22Rv1 (cell line): Measurements from ENCODE around the gene SAE1.

Experiments
- H3K27ac ChIP-seq: fragments of 450-650 bp; 2 replicates; pipeline ENCODE4 v1.5.1; 2017
- ZFX ChIP-seq: fragments of 450-650 bp; IDR thresholded peaks from 2 replicates; pipeline ENCODE4 v1.6.1; 2017; ENCODE audit warnings: antibody characterized with exemption, borderline replicate concordance
- TF ChIP-seq, protein P1 (sequence below): fragments of 450-650 bp; IDR thresholded peaks from 2 replicates; pipeline ENCODE4 v1.5.1; 2017; ENCODE audit warnings: mild to moderate bottlenecking

Gene SAE1

DNA sequence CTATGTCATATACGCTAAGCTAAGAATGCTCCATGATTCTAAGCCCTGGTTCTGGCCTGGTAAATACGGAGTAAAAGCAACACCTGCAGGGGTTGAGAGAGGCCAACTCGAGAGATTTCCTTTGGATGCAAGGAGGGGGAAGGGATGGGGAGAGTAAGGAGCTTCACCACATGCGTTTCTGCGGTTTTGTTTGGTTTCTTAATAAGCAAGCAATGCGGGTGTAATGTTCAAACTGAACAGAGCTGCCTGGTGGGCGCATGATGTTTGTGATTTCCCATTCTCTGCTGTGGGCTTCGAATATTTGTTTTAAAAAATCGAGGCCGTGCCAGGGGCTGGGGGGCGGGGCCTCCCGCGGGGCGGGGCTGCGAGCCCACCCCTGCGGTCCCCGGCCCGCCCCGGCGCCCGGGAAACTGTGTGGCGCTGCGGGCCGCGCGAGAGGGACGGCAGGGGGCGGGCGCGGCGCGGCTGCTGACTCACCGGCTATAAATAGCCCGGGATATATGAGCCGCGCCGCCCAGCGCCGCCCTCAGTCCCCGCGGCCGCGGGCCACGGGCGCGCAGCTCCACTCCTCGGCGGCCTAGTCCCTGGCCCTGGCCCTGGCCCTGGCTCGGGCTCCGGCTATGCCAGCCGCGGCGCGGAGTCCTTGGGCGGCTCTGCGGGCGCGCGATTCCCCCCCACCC lies 95.3 kb downstream of the SAE1 start:
- no peak for TF ChIP-seq ZFX
- TF ChIP-seq, protein P1, sequence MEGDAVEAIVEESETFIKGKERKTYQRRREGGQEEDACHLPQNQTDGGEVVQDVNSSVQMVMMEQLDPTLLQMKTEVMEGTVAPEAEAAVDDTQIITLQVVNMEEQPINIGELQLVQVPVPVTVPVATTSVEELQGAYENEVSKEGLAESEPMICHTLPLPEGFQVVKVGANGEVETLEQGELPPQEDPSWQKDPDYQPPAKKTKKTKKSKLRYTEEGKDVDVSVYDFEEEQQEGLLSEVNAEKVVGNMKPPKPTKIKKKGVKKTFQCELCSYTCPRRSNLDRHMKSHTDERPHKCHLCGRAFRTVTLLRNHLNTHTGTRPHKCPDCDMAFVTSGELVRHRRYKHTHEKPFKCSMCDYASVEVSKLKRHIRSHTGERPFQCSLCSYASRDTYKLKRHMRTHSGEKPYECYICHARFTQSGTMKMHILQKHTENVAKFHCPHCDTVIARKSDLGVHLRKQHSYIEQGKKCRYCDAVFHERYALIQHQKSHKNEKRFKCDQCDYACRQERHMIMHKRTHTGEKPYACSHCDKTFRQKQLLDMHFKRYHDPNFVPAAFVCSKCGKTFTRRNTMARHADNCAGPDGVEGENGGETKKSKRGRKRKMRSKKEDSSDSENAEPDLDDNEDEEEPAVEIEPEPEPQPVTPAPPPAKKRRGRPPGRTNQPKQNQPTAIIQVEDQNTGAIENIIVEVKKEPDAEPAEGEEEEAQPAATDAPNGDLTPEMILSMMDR: peak; percentile 49
- H3K27ac ChIP-seq: peak overlapping the region; percentile 99

DNA sequence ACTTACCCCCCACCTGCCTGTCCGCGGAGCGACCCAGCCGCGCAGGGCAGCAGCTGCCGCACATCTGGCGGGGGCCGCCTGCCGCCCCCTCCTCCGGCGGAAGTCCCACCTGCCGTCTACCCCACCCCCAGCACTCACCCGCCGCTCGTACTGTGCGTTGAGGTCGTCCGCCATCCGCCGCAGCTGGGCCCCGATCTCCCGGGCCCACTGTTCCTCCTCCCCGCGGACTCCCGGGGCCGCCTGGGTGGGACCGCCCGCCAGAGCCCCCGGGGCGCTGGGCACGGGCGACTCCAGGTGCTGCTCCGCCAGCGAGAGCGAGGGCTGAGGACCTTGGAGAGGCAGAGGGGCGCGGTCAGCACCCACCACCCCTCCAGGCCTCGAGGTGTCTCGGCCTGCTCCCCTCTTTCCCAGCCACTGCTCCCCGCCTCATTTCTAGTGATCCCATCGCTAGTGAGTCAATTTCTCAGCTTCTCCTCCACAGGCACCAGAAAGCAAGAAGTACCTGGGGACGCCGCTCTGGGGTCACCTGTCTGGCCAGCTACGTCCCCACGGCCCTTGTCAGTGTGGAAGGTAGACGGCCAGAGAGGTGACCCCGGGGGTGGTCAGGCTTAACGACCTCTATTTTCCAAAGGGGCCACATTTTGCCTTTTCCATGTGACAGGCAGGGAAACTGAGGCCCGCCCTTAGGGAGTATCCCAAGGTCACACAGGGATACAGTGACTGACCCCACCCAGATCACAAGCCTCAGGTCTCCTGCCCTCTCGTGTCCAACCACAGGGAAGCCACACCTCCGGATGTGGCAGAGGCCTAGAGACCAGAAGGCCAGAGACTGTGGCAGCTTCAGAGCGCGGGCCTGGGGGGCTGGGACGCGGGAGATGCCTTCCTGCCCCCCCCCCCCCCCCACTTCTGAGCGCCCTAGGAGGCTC lies 96.1 kb downstream of the SAE1 start:
- no peak for TF ChIP-seq ZFX
- TF ChIP-seq, protein P1: no peak
- H3K27ac ChIP-seq: peak overlapping the region; percentile 99

DNA sequence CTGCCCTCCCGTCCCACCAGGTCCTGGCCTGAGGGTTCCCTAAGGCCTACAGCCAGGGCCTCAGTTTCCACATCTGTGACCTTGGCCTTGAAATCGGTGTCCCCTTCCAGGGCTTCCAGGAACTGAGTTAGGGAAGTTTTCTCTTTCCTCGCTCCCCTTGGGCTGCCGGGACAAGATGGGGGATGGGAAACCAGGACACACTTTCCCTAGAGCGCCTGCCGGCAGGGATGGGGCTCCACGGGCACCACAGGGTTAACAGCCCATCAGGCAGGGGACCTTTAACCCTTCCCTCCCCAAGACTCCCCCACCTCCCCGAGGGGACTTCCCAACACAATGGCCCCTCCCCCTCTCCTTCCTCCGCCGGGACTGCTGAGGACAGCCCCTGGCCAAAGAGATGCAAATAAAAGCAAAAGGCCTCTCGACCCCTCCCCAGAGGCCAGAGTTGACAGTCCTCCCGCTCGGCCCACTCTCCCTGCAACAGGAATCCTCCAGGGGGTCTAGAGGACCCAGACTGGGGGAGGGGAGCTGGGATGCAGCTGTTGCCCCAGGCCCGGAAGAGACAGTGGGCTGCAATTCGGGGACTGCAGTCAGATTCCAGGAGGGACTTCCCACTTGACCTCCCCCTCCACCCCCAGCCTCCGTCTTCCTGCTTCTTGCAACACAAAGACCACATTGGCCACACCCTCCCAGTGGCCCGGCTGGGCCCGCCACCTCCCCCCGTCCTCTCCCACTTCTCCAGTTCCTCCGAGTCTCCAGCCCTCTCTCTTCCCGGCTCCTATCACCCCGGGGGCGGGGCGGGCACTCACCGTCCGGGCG lies 96.9 kb downstream of the SAE1 start:
- H3K27ac ChIP-seq: peak overlapping the region; percentile 99
- no peak for TF ChIP-seq ZFX
- TF ChIP-seq, protein P1: no peak

DNA sequence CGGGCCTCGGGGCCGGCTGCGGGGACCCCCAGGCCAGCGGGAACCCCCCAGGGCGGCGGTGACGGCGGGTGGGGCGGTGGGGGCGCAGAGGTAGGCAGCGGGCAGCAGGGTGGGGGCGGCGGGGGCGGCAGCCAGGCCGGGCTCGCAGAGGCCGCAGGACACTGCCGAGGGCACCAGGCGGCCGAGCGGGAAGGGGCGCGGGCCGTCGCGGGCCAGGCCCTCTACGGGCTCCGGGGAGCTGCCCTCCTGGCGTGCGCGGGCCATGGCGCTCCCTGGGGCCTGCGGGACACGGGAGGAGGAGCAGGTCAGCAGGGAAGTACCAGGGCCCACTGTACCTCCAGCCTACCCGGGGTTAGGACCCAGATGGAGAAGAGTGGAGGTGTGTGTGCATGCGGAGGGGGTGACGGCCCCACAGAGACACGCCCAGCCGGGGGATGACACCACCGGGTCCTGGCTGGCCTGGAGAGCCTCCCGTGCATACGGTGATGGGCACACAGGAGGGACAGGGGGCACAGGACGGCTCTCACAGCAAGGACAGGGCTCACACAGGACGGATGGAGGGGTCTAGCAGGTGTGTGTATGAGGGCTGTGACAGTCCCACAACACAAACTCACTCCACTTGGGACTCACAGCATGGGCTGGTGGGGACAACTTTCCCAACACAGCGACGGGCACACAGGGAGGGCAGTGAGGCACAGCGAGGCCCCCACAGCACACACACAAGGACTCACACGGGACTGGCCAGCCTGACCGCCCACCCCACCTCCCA lies 97.7 kb downstream of the SAE1 start:
- TF ChIP-seq, protein P1: no peak
- no peak for TF ChIP-seq ZFX
- peak overlapping the region; percentile 99 for H3K27ac ChIP-seq

DNA sequence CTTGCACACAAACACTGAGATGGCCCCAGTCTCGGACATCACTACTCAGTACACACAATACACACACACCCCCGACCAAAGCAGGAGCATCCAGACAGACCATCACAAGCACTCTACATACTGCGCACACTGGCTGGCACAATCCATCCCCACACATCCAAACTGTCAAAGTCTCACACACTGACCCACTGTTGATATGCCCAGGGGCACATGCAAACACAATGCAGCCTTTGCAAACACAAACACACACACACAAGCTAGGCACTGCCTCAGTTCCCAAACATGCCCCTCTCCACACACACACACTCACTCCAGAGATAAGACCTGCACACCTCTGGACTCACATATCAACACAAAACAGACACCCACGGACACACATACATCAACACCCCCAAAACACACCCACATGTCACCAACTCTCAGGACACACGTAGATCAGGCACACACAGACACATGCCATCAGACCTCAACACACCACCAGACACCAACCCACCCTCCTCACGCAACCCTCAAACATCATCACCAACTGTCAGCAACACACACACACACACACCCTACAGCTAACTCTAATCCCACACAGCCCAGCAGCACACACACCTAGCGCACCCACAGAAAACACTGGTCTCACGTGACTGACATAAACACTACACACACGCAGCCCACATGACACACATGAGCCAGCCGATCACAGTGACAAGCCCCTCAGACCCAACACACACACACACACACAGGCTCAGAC lies 98.5 kb downstream of the SAE1 start:
- peak overlapping the region; percentile 99 for H3K27ac ChIP-seq
- no peak for TF ChIP-seq ZFX
- TF ChIP-seq, protein P1: no peak

DNA sequence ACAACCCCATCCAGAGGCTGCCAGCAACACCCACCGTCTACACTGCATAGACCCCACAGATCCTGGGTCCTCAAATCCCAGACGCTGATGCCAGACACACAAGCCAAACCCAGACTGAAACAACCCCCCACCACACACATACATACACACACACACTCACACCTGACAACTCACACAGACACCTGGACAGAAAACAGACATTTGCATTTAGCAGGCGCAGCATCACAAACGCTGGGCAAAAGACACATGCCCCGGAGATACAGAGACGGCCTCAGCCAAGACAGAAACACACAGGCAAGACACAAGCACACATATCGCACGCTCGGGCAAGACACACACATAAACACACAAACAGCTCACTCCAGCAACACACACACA lies 99.0 kb downstream of the SAE1 start:
- peak overlapping the region; percentile 99 for H3K27ac ChIP-seq
- TF ChIP-seq, protein P1: no peak
- no peak for TF ChIP-seq ZFX
